GM23338 (cell line): Measurements from ENCODE around the gene CNTN1. TPM values are rescaled to one million over a fixed set of nuclear protein-coding genes. Genes with fewer than 3 reads are reported as not detected.

Experiments used
- CREB1 ChIP-seq: fragments of 250-450 bp; sonication (Bioruptor Pico); IDR thresholded peaks from 2 replicates; pipeline ENCODE4 v1.5.0; 2020; ENCODE audit warnings: low read depth, mild to moderate bottlenecking, moderate library complexity
- EZH2 ChIP-seq: fragments of 200-600 bp; sonication (generic); IDR thresholded peaks from one replicate; pipeline ENCODE4 v1.8.0; 2017; ENCODE audit warnings: antibody characterized with exemption, mild to moderate bottlenecking, low read depth; ENCODE audit not compliant: unreplicated experiment
- EZH2phosphoT487 ChIP-seq: fragments of 200-600 bp; sonication (generic); IDR thresholded peaks from one replicate; pipeline ENCODE4 v1.8.1; 2018; ENCODE audit warnings: antibody characterized with exemption; ENCODE audit not compliant: unreplicated experiment
- JUNB ChIP-seq: IDR thresholded peaks from one replicate; pipeline ENCODE4 v1.6.1; 2016; ENCODE audit warnings: antibody characterized with exemption; ENCODE audit not compliant: unreplicated experiment
- POLR2AphosphoS5 ChIP-seq: IDR thresholded peaks from 2 replicates; pipeline ENCODE4 v1.6.1; 2016; ENCODE audit warnings: antibody characterized with exemption, low read depth
- REST ChIP-seq: IDR thresholded peaks from one replicate; pipeline ENCODE4 v1.6.1; 2018; ENCODE audit warnings: antibody characterized with exemption; ENCODE audit not compliant: unreplicated experiment
- STAT1 ChIP-seq: IDR thresholded peaks from one replicate; pipeline ENCODE4 v1.6.1; 2016; ENCODE audit warnings: antibody characterized with exemption; ENCODE audit not compliant: unreplicated experiment
- ZNF114 ChIP-seq: fragments of 250-450 bp; sonication (Bioruptor Pico); IDR thresholded peaks from 2 replicates; pipeline ENCODE4 v1.5.0; 2020; ENCODE audit warnings: mild to moderate bottlenecking, moderate library complexity
- ZNF462 ChIP-seq: fragments of 250-450 bp; sonication (Bioruptor Pico); IDR thresholded peaks from 2 replicates; pipeline ENCODE4 v1.5.0; 2020; ENCODE audit warnings: mild to moderate bottlenecking, moderate library complexity
- polyA plus RNA-seq: library from polyadenylated mRNA; unstranded; fragments of >200 nt; fragmentation: Nextera tagmentation; extraction: Ambion mirVana; gene quantifications from 2 replicates; pipeline ENCODE4 v1.2.1, GENCODE V29; 2016
- total RNA-seq: library from RNA; depleted of rRNA; stranded (reverse); fragments of >200 nt; shearing (Covaris generic); gene quantifications from 2 replicates; pipeline ENCODE4 v1.2.3, GENCODE V29; 2014

CNTN1 gene
- total and polyA plus RNA-seq, 2 experiments from 2014 or later, result 5.0 to 27.0 TPM

- no peak for TF ChIP-seq ZNF462
- TF ChIP-seq STAT1, result no peak
- no peak for TF ChIP-seq ZNF114
- no peak for TF ChIP-seq EZH2phosphoT487
- TF ChIP-seq CREB1 (CRISPR knock-in tag), result no peak
- no peak for TF ChIP-seq REST
- no peak for TF ChIP-seq EZH2
- TF ChIP-seq POLR2AphosphoS5, result no peak
- no peak for TF ChIP-seq JUNB
Measured at GRCh38 chr12:41008472-41008871, 316.2 kb downstream of the CNTN1 start (continued).
